ENCODE data around the gene PCDHGA6.
"Not testable (repeated sequence)": the region's sequence is repeated elsewhere in the genome, so short reads cannot be mapped to it uniquely, and the experiment has no call there.

- TF ChIP-seq ZNF121 (tag by site-specific recombination; IDR thresholded peaks at IDR 0.05); PRDM6 (tag by site-specific recombination; IDR thresholded peaks at IDR 0.05); ZBTB1 (tag by site-specific recombination; IDR thresholded peaks at IDR 0.05); CTCF (tag by site-specific recombination; IDR thresholded peaks at IDR 0.05); ZNF561 (tag by site-specific recombination; IDR thresholded peaks at IDR 0.05; ENCODE audit: borderline replicate concordance); KLF16 (tag by site-specific recombination; IDR thresholded peaks at IDR 0.05); ZNF660 (tag by site-specific recombination; IDR thresholded peaks at IDR 0.05); ZBTB20 (tag by site-specific recombination; IDR thresholded peaks at IDR 0.05); ZNF221 (tag by site-specific recombination; IDR thresholded peaks at IDR 0.05; ENCODE audit: borderline replicate concordance); YY1 (tag by site-specific recombination; IDR thresholded peaks at IDR 0.05); ZNF24 (tag by site-specific recombination; IDR thresholded peaks at IDR 0.05); TCF7L2 (IDR thresholded peaks at IDR 0.05; ENCODE audit: borderline replicate concordance, low read depth, low read length); ZNF449 (tag by site-specific recombination; IDR thresholded peaks at IDR 0.05): not testable (repeated sequence)
These were observed 41.1 kb upstream of the PCDHGA6 start for GRCh38 chr5:141332571-141332970.

Data from HEK293 (cell line).